PC-9 (cell line): ENCODE measurements around the gene MYD88.

ENCODE experiments used
- CTCF ChIP-seq: fragments of 200-600 bp; sonication (generic); conservative IDR thresholded peaks from 2 replicates; pipeline ENCODE4 v1.6.1; 2017; ENCODE audit warnings: mixed run types, antibody characterized with exemption, mild to moderate bottlenecking, moderate library complexity
- EZH2 ChIP-seq: fragments of 200-600 bp; sonication (generic); IDR thresholded peaks from 2 replicates; pipeline ENCODE4 v1.8.0; 2017; ENCODE audit warnings: antibody characterized with exemption, low read depth

GRCh38 chr3:38168151-38169026 is 29.9 kb downstream of the MYD88 start:
- TF ChIP-seq CTCF: no peak
- TF ChIP-seq EZH2: no peak
